Measurements from ENCODE around the gene GRIK5. TPM values are rescaled to one million over a fixed set of nuclear protein-coding genes. Genes with fewer than 3 reads are reported as not detected.
A peak's percentile ranks its signal among the peaks of the same experiment; 100 is the strongest.

Gene GRIK5
- total RNA-seq, 1 donor from 2014 or later, result 0.37 TPM

- no peak overlapping the region for H3K4me3 Mint-ChIP-seq (ENCODE audit: unreplicated experiment)
- peak overlapping the region; percentile 95 for H3K27ac Mint-ChIP-seq (ENCODE audit: unreplicated experiment)
- H3K27me3 Mint-ChIP-seq (ENCODE audit: low read depth), result no peaks in the 10 kb centered on the region
- H3K36me3 Mint-ChIP-seq (ENCODE audit: low read depth), result no peaks in the 10 kb centered on the region
- TF ChIP-seq CTCF (IDR thresholded peaks at IDR 0.05), result no peak
- no peaks in the 10 kb centered on the region for H3K9me3 Mint-ChIP-seq (ENCODE audit: low read depth)
- no peak for DNase-seq (ENCODE audit: low spot score)
- peaks cover 47% of the 10 kb centered on the region for H3K4me1 Mint-ChIP-seq (ENCODE audit: low read depth)
Measured at GRCh38 chr19:42114412-42114811, 44.4 kb upstream of the GRIK5 start.

- Mint-ChIP-seq H3K27ac (ENCODE audit: unreplicated experiment) (peak overlapping the region; percentile 95), H3K4me3 (ENCODE audit: unreplicated experiment) (peak overlapping the region; percentile 43), H3K4me1 (ENCODE audit: low read depth) (peaks cover 47% of the 10 kb centered on the region), H3K27me3 (ENCODE audit: low read depth) (no peaks in the 10 kb centered on the region), H3K9me3 (ENCODE audit: low read depth) (no peaks in the 10 kb centered on the region), H3K36me3 (ENCODE audit: low read depth) (no peaks in the 10 kb centered on the region)
- peak; percentile 73 for TF ChIP-seq CTCF (IDR thresholded peaks at IDR 0.05)
- DNase-seq (ENCODE audit: low spot score), result no peak
Measured at GRCh38 chr19:42113641-42114348, 43.8 kb upstream of the GRIK5 start.

GRCh38 chr19:42111811-42112210 is 41.8 kb upstream of the GRIK5 start:
- Mint-ChIP-seq H3K27ac (ENCODE audit: unreplicated experiment) (peak overlapping the region; percentile 95), H3K36me3 (ENCODE audit: low read depth) (no peaks in the 10 kb centered on the region), H3K4me3 (ENCODE audit: unreplicated experiment) (no peak overlapping the region), H3K27me3 (ENCODE audit: low read depth) (no peaks in the 10 kb centered on the region), H3K4me1 (ENCODE audit: low read depth) (peaks cover 51% of the 10 kb centered on the region), H3K9me3 (ENCODE audit: low read depth) (no peaks in the 10 kb centered on the region)
- DNase-seq (ENCODE audit: low spot score), result no peak
- TF ChIP-seq CTCF (IDR thresholded peaks at IDR 0.05), result no peak

- H3K9me3 Mint-ChIP-seq (ENCODE audit: low read depth), result no peaks in the 10 kb centered on the region
- H3K27ac Mint-ChIP-seq (ENCODE audit: unreplicated experiment), result peak overlapping the region; percentile 65
- H3K36me3 Mint-ChIP-seq (ENCODE audit: low read depth), result no peaks in the 10 kb centered on the region
- H3K27me3 Mint-ChIP-seq (ENCODE audit: low read depth), result peaks cover 2% of the 10 kb centered on the region
- no peak for TF ChIP-seq CTCF (IDR thresholded peaks at IDR 0.05)
- H3K4me1 Mint-ChIP-seq (ENCODE audit: low read depth), result peaks cover 51% of the 10 kb centered on the region
- H3K4me3 Mint-ChIP-seq (ENCODE audit: unreplicated experiment), result no peak overlapping the region
- no peak for DNase-seq (ENCODE audit: low spot score)
Measured at GRCh38 chr19:42111384-42111783, 41.4 kb upstream of the GRIK5 start.

- Mint-ChIP-seq H3K27ac (ENCODE audit: unreplicated experiment) (no peak overlapping the region), H3K27me3 (ENCODE audit: low read depth) (peaks cover 9% of the 10 kb centered on the region), H3K9me3 (ENCODE audit: low read depth) (no peaks in the 10 kb centered on the region), H3K4me3 (ENCODE audit: unreplicated experiment) (no peak overlapping the region), H3K4me1 (ENCODE audit: low read depth) (peaks cover 49% of the 10 kb centered on the region), H3K36me3 (ENCODE audit: low read depth) (no peaks in the 10 kb centered on the region)
- TF ChIP-seq CTCF (IDR thresholded peaks at IDR 0.05), result no peak
- DNase-seq (ENCODE audit: low spot score), result no peak
Measured at GRCh38 chr19:42110658-42111057, 40.7 kb upstream of the GRIK5 start.

All from chondrocyte (in vitro differentiated cells).